Stimulated activated CD8-positive, alpha-beta memory T cell treated with anti-CD3 and anti-CD28 coated beads, Interleukin-15, amount 100 ng/mL, for 4 hours (primary cell): ENCODE measurements around the gene AMMECR1.
"Not testable (repeated sequence)": the region's sequence is repeated elsewhere in the genome, so short reads cannot be mapped to it uniquely, and the experiment has no call there.

ENCODE experiments used
- DNase-seq, 2 donors: peaks; one replicate each; pipeline ENCODE4 v3.0.0-alpha.2; 2020; ENCODE audit warnings: low read depth in 2 of 2

Gene AMMECR1

DNA sequence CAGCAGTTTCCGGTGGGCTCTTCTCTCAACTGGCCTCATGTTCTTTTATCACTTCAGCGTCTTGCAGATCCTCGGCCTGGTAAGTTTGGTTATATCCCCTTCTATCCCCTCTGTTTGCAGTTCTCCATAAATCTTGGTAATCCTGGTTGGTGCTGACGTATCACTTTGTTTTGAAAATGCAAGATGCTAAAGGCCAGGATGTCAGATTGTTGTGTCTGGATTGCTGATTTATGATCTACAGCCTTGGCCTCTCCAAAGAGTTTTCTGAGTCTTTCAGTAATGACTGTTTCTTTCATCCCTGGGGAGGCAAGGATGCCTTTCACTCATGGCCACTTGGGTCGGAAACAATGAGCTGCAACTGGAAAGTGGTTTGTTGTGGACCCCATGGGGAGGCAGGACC, 146.4 kb downstream of the AMMECR1 start:
- DNase-seq, result no peak

DNA sequence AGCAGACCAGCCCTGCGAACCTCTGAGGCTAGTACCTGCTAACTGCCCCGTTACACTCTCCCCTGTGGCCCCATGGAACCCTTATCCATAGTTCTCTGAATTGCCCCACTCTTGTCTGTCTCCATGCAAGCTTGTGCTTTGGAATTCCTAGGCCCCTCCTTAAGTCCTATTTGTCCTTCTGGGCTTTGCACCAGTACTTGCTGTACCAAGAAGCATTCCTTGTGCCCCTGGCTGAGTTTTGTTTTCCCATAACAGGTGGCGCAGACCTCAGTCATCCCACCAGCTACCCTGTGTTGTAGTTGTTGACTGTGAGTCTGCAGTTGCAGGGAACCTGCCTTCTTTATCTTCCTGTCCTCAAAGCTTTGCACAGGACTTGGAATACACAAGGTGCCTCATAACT, 147.9 kb downstream of the AMMECR1 start:
- no peak for DNase-seq

DNA sequence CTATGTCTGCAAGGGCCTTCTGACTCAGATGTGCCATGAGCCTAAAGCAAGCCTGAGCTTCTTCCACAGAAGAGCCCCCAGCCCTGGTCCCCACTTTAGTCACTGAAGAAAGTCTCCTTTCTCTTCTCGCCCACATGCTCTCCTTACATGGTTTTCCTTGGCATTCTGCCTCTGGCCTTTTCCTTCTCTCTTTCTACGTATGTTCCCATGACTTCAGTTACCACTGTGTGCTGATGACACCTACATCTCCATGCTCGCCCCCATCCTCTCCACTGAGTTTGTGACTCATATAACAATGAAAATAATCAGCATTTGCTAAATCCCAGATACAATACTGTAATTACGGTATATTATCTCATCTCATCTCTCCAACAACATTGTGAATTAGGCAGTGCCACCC, 149.3 kb downstream of the AMMECR1 start:
- no peak for DNase-seq

DNA sequence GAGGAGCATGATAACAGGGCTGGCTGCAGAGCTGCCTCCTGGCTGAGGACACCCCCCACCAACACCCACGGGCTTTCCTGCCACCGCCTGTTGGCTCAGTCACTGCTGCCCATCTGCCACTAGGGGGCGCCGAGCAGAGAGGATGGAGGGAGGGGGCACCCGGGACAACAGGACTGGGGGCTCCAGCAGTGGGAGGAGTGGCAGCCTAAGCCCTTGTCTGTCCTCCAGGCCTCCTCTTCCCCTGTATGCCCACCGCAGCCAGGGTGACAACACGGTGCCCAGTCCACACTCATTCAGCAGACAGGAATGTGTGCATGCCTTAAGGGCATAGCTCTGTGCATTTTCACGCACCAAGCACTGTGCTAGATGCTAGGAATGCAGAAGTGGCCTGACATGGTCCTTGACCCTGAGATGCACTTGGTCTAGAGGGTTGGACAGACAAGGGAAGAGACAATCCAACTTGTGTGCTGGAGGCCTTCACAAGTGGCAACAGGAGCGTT, 149.9 kb downstream of the AMMECR1 start:
- peak in 1 of 2 donors; percentile 16 for DNase-seq

DNA sequence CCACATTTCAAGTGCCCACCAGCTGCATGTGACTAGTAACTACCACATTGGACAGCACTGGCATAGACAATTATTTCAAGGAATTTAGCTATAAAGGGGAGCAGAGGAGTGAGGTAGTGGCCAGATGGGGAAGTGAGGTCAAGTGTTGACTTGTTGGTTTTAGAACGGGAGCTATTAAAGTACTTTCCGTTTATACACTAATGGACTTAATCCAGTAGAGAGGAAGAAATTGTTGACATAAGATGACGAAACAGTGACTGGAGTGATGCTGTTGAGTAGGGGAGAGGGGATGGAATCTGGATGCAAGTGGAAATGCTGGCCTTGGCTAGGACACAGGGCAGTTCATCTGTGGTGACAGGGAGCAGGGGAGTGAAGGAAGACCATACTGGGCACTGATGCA, 154.4 kb downstream of the AMMECR1 start:
- DNase-seq, result no peak

DNA sequence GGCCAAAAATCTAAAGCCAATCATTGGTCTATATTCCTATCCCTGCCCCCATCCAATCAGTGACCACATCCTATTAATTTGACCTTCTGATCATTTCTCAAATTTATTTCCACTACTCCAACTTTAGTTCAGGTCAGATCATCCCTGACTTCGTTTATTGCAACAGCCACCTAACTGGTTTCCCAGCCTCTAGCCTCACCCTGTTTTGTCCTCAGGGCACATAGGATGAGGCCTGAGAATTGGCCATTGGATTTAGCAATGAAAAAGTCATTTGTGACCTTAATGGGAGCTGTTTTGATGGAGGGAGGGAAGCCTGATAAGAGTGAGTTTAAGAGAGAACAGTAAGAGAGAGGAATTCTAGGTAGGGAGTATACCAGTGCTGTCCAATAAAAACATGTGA, 155.0 kb downstream of the AMMECR1 start:
- no peak for DNase-seq

DNA sequence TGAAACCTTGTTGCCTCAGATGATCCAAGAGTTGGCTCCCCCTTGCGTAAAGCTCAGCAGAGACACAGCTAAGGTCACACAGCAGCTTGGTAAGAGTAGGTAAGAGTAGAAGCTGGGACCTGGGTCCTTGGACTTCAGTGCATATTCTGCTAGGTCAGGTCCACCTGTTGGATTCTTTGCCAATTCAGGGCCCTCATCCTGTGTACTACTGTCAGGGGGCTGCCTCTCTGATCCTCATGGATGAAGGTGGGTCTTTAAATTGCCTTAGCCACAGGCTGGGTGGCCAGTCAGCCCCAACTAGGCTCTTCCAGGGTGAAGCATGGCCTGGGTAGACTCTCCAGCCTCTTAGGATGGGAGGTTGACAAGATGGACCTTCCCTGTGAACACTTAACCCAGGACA, 155.8 kb downstream of the AMMECR1 start:
- no peak for DNase-seq

DNA sequence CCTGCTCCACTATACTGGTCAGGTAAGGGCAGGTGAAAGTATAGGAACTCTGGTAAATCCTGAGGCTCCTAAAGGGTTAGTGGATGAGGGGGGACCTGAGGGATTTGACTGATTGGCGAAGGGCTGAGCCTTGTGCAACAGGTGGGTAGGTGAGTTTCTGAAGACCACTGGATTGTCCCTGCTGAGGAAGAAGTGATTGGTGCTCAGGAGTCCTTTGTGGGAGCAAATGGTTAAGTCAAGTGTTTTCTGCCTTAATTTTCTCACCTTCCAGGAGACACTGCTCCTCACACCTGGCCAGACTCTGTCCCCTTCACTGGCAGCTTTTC, 156.6 kb downstream of the AMMECR1 start:
- no peak for DNase-seq

DNA sequence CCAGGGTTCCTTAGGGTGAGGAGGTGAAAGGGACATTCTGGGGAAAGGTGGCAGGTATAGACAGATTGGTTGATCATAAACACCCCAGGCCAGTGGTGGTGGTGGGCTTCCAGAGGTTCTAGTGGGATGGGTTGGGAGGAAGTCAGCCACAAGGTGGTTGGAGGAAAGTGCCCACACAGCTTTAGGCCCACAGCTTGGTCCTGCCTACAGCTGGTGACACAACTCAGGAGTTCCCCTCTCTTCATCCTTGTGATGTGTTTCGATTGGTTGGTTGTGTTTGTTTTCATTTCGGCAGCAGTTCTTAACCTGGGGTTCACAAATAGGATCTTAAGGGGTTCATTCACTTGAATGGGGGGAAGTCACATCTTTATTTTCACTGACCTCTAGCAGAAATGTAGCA, 158.0 kb downstream of the AMMECR1 start:
- DNase-seq, result no peak

DNA sequence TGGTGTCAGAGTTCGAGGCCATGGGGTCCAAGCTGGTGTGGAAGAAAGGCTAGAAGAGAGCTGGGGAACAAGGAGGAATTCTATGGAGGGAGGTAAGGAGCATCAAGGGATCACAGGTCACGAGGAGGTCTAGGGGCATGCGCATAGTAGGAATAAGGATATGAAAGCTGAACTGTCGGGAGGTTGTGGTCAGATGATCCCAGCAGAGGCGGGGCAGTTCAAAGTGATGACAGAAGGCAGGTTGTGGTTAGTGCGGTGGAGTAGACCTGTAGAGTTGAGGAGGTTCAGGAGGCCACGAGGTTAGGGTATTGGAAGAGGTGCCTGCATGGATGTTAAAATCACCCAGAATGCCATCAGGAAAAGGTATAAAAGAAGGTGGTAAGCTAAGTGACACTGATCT, 158.7 kb downstream of the AMMECR1 start:
- DNase-seq, result no peak

DNA sequence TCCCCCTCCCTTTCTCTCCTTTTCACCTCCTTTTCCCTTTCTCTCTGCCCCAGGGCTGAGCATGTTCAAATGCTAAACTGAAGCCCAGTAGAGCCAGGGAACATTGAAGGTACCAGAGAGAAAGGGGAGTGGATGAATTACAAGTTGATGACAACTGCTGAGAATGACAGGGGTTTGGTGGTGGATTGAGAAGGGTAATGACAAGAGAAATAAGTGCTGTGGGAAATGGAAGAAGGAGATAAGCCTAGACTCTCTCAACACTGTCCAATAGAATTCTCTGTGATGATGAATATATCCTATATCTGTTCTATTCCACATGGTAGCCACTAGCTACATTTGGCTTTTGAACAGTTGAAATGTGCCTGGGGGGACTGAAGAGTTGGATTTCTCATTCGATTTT, 160.4 kb downstream of the AMMECR1 start:
- no peak for DNase-seq

DNA sequence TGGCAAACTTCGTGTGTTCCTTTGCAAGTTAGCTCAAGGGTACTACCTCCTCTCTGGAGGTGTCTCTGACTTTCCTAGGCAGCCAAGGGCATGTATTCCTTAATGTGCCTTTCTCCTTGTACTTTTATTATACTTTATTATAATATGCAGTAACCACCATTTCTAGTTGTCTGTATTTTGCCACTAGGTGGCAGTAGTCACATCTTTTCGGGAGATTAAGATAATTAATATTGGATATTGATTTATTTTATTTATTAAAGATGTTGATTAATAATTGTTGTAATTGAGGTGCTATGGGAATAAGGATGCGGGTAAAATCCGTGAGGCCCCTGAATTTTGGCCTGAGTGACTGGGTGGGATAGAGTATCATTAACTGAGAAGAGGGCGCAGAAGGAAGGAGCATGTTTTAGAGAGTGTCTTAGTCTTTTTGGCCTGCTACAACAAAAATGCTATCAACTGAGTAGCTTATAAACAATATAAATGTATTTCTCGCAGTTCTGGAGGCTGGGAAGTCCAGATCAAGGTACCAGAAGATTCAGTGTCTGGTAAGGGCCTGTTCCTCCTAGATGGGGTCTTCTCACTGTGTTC, 161.6 kb downstream of the AMMECR1 start:
- DNase-seq, result no peak

DNA sequence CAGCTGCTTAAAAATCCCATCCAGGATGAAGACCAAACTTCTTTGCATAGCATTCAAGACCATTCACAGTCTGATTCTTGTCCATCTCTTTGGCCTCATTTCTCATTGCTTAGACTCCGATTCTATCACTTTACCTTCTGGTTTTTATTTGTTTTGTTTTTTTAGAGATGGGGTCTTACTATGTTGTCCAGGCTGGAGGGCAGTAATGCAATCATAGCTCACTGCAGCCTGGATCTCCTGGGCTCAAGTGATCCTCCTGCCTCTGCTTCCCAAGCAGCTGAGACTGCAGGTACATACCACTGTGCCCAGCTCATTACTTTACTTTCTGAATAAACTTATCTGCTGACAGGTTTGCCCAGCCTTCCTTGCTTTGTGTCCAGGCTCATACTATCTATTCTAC, 162.1 kb downstream of the AMMECR1 start:
- no peak for DNase-seq

DNA sequence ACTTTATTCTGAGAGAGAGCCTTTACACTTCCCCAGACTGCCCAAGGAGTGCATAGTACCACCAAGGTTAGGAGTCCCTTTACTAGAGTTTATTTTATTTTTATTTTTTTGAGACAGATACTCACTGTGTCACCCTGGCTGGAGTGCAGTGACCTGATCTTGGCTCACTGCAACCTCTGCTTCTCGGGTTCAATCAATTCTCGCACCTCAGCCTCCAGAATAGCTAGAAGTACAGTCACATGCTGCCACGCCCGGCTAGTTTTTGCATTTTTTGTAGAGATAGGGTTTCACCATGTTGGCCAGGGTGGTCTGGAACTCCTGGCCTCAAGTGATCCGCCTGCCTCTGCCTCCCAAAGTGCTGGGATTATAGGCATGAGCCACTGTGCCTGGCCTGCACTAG, 163.6 kb downstream of the AMMECR1 start:
- DNase-seq, result not testable (repeated sequence)

DNA sequence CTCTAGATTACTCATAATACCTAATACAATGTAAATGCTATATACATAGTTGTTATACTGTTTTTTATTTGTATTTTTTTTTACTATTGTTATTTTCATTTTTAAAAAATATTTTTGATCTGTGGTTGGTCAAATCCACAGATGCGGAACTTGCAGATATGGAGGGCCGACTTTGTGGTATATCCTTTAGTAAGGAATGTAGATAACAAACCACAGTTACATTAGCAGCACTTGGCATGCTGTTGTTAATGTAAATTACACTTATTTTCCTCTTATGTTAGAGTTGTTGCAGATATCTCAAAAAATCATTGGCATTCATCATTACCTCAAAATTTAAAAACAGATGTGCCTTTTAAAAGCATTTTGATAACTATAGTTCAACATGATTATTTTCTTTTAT, 164.0 kb downstream of the AMMECR1 start:
- DNase-seq, result no peak

DNA sequence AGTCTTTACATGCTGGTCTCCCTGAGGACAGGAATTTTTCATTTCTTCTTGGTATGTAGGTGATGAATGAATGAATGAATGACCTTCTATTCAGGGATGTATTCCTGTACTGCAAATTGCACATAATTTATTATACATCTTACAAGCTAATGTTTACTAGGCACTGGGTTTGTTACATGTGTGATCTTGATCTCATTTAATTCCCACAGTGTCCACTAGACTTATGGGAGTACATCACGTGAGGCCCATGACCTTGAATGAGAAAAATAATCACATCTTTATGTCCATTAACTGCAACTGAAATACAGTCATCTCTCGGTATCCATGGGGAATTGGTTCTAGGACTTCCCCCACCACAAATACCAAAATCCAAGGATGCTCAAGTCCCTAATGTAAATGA, 164.6 kb downstream of the AMMECR1 start:
- no peak for DNase-seq

DNA sequence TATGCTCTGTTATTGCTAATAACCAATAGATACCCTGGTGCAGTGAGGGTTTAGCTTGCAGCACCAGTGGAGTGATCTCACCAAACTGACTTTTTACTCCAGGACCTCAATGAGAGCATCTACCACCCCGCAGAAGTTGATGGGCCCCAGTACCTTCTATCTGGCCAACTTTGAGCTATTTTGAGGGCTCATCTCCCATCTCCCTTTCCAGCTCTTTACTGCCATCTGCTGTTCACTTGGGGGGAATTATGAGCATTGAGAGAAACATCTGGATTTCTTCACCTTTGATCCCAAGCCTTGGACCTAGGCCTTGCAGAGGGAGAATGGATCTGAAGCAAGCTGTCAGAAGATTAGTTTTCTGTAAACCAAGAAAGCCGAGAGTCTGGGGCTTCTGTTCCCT, 171.4 kb downstream of the AMMECR1 start:
- DNase-seq, result no peak

DNA sequence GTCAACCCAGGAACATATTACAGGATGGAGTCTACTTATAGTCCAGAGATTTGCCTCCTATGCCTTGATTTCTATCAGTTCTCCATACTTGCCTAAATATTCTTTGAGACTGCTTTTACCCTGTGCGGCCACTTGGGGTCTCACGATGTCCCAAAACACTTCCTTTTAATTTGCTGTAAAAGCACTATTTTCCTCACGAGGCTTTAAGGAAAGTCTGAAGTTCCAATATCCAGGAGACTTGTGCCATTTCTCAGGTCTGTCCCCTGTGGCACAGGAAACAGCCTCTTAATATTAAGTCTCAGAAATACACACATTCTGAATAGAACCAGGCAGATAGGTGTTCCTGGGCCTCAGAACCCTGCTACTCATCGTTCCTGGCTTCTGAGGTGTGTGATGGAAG, 172.0 kb downstream of the AMMECR1 start:
- no peak for DNase-seq

DNA sequence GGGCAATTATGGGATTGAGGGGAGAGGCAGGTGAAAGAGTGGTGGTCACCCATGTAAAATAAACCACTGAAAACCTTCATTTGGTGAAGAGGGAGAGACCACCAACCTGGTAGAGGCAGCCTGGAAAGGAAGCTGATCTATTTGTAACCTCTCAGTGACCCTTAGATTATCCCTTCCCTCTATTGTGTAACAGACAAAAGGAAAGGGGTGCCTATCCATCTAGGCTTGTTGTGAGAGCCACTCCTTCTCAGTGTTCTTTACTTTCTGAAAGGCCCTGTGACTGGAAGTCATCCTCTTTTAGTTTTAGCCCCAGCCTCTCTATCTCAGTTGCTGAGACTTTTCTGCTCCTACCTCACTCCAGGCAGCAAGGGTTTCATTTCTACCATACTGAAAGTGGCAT, 172.6 kb downstream of the AMMECR1 start:
- no peak for DNase-seq
